ENCODE data around the gene TNFAIP8. TPM values are rescaled to one million over a fixed set of nuclear protein-coding genes. Genes with fewer than 3 reads are reported as not detected.

TNFAIP8 gene
- total and polyA plus RNA-seq, 7 experiments from 2014 or later: 102 to 285 (median 156) TPM

- H3K27ac ChIP-seq (ENCODE audit: low read depth, low read length): peak overlapping the region; percentile 78
- POLR2A ChIA-PET: interaction anchor here (0.6 to 5.4 kb wide), 28 partner anchors 8 to 342 kb away, joined by 3 to 35 read pairs (median 5); partner anchors contain the start of gene DMXL1
- peaks cover 65 to 96% (median 89%) of the 10 kb centered on the region in 7 donors for H3K4me1 Mint-ChIP-seq
These were observed 26.2 kb upstream of the TNFAIP8 start for GRCh38 chr5:119329666-119330065.

DNA sequence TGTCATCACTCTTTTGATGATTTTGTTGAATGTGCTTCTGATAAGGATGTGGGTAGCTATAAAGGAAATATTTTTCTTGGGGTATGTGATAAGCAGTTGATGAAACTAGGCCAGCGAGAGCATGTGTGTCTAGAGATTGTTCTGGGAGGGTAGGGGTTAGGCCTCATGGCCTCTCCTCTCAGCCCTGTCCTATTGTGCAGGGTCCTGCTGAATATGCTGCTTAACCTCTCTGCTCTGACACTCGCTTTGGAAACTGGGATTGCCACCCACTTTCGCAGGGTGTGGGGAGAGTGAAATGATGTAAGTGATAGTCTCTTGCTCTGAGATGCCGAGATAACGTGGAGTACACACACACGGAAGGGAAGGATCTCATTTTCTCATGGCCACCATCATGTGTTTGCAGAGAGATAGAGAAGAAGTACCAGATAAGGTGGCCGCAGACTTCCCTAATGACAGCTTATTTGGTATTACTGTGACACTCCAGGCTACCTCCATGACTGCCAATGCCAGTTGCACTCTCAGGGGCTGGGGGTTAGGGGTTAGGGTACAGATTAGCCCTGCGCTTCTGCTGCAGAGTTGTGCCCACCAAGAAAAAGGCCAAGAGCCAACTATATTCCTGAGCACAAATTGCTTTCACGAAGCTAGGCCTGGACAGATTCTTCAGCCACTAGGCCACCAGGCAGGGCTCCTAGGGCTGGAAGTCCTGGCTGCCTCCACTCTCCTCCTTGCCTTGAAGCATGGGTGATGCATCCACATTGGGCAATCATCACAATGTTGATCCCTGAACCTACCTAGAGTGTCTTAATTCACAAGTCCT lies 25.2 kb upstream of the TNFAIP8 start:
- intact Hi-C loops (cut with micrococcal nuclease): loop anchor here (1.0 to 5.0 kb wide), 9 partner anchors 8 to 343 kb away; partner anchors contain the start of gene DTWD2 (in 1 of the 2)
- ChIA-PET POLR2A (interaction anchor here (0.7 to 5.4 kb wide), 27 partner anchors 8 to 343 kb away, joined by 3 to 35 read pairs (median 5); partner anchors contain the start of gene DMXL1), CTCF (interaction anchor here (0.7 to 1.9 kb wide), 8 partner anchors 10 to 81 kb away, joined by 3 to 6 read pairs (median 4); no protein-coding TSS in a partner anchor)
- peaks cover 0 to 3% (median 0%) of the 10 kb centered on the region in 11 donors for H3K9me3 Mint-ChIP-seq
- Histone ChIP-seq H3K9me3 (ENCODE audit: control insufficient read depth in 2 of 3, low read length in 3 of 3) (no peaks in the 10 kb centered on the region), H3K27ac (ENCODE audit: low read depth, low read length) (peak overlapping the region; percentile 78), H3K36me3 (ENCODE audit: control insufficient read depth in 2 of 3, insufficient read depth in 3 of 3, low read length in 3 of 3) (no peaks in the 10 kb centered on the region), H3K27me3 (ENCODE audit: control insufficient read depth in 2 of 2, insufficient read depth in 2 of 2, low read length in 2 of 2) (no peaks in the 10 kb centered on the region), H3K4me1 (ENCODE audit: control insufficient read depth in 2 of 2, insufficient read depth in 2 of 2, low read length in 2 of 2) (peaks cover 71 to 95% of the 10 kb centered on the region in 2 donors), H3K4me3 (ENCODE audit: low read length) (peak overlapping the region; percentile 8)
- H3K27ac Mint-ChIP-seq: peak overlapping the region; percentile 84 to 99 (median 95)
- peak overlapping the region; percentile 60 to 99 (median 84) for H3K4me3 Mint-ChIP-seq
- DNase-seq: peak in 8 of 9 donors; percentile 27 to 80 (median 74)
- H3K4me1 Mint-ChIP-seq: peaks cover 70 to 97% (median 88%) of the 10 kb centered on the region in 7 donors
- no peaks in the 10 kb centered on the region for H3K27me3 Mint-ChIP-seq
- ATAC-seq: peak; percentile 84
- H3K36me3 Mint-ChIP-seq: peaks cover 0 to 44% (median 0%) of the 10 kb centered on the region in 5 donors

More at GRCh38 chr5:119329666-119330065, 26.2 kb upstream of the TNFAIP8 start:
- Mint-ChIP-seq H3K27ac (peak overlapping the region; percentile 84 to 99 (median 95)), H3K9me3 (peaks cover 0 to 3% (median 0%) of the 10 kb centered on the region in 11 donors), H3K27me3 (no peaks in the 10 kb centered on the region), H3K4me3 (peak overlapping the region in 9 of 10 donors; percentile 76 to 99 (median 84)), H3K36me3 (peaks cover 0 to 37% (median 0%) of the 10 kb centered on the region in 5 donors)
- H3K4me1 ChIP-seq (ENCODE audit: control insufficient read depth in 2 of 2, insufficient read depth in 2 of 2, low read length in 2 of 2): peaks cover 72 to 86% of the 10 kb centered on the region in 2 donors
- CTCF ChIA-PET: interaction anchor here (0.7 to 1.9 kb wide), 6 partner anchors 11 to 55 kb away, joined by 3 to 6 read pairs (median 3); no protein-coding TSS in a partner anchor
- no peaks in the 10 kb centered on the region for H3K36me3 ChIP-seq (ENCODE audit: control insufficient read depth in 2 of 3, insufficient read depth in 3 of 3, low read length in 3 of 3)
- ATAC-seq: no peak
- DNase-seq: no peak
- H3K27me3 ChIP-seq (ENCODE audit: control insufficient read depth in 2 of 2, insufficient read depth in 2 of 2, low read length in 2 of 2): no peaks in the 10 kb centered on the region
- peak overlapping the region; percentile 40 for H3K4me3 ChIP-seq (ENCODE audit: low read length)
- intact Hi-C loops (cut with micrococcal nuclease): loop anchor here (1.0 to 5.0 kb wide), 9 partner anchors 7 to 342 kb away; partner anchors contain the start of gene DTWD2 (in 1 of the 2)
- no peaks in the 10 kb centered on the region for H3K9me3 ChIP-seq (ENCODE audit: control insufficient read depth in 2 of 3, low read length in 3 of 3)

DNA sequence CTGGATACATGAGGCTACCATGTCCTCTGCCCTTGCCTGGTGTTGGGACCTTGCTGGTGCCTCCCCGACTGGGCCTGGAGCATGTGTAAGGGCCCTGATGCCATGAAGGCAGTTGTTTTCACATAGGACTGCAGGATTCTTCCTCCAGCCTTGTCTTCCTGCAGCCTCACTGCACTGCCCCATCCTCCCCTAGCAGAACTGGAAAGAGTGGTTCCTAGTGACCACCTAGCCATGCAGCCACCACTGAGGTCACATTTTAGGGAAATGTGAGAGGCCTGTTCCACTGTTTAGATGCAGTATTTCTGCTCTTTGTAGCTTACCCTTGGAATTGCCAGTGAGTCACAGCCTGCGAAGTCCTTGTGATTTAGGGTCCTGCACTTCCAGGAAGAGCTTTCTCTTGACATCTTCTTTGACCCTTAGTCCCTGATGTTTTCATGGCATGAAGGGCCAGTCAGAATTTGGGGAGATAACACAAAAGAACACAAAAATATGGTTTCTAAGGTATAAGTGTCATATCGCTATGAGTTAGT lies 24.2 kb upstream of the TNFAIP8 start:
- H3K4me1 Mint-ChIP-seq: peaks cover 68 to 97% (median 87%) of the 10 kb centered on the region in 7 donors
- Histone ChIP-seq H3K27me3 (ENCODE audit: control insufficient read depth in 2 of 2, insufficient read depth in 2 of 2, low read length in 2 of 2) (no peaks in the 10 kb centered on the region), H3K27ac (ENCODE audit: low read depth, low read length) (peak overlapping the region; percentile 78), H3K36me3 (ENCODE audit: control insufficient read depth in 2 of 3, insufficient read depth in 3 of 3, low read length in 3 of 3) (no peaks in the 10 kb centered on the region), H3K4me1 (ENCODE audit: control insufficient read depth in 2 of 2, insufficient read depth in 2 of 2, low read length in 2 of 2) (peaks cover 70 to 94% of the 10 kb centered on the region in 2 donors), H3K4me3 (ENCODE audit: low read length) (peak overlapping the region; percentile 5), H3K9me3 (ENCODE audit: control insufficient read depth in 2 of 3, low read length in 3 of 3) (no peaks in the 10 kb centered on the region)
- H3K36me3 Mint-ChIP-seq: peaks cover 0 to 47% (median 0%) of the 10 kb centered on the region in 5 donors
- no peak for ATAC-seq
- ChIA-PET POLR2A (interaction anchor here (0.9 to 5.9 kb wide), 7 partner anchors 9 to 60 kb away, joined by 3 to 58 read pairs (median 7); no protein-coding TSS in a partner anchor), CTCF (interaction anchor here (1.3 to 1.5 kb wide), 3 partner anchors 17 to 343 kb away, joined by 3 to 5 read pairs (median 3); partner anchors contain the start of gene DTWD2)
- no peak for DNase-seq
- peak overlapping the region; percentile 30 to 99 (median 84) for H3K4me3 Mint-ChIP-seq
- intact Hi-C loops (cut with micrococcal nuclease): loop anchor here (2.0 to 5.0 kb wide), 6 partner anchors 17 to 344 kb away; partner anchors contain the start of gene DTWD2 (in 1 of the 2)
- H3K9me3 Mint-ChIP-seq: peaks cover 0 to 3% (median 0%) of the 10 kb centered on the region in 11 donors
- peak overlapping the region; percentile 84 to 99 (median 95) for H3K27ac Mint-ChIP-seq
- H3K27me3 Mint-ChIP-seq: no peaks in the 10 kb centered on the region

DNA sequence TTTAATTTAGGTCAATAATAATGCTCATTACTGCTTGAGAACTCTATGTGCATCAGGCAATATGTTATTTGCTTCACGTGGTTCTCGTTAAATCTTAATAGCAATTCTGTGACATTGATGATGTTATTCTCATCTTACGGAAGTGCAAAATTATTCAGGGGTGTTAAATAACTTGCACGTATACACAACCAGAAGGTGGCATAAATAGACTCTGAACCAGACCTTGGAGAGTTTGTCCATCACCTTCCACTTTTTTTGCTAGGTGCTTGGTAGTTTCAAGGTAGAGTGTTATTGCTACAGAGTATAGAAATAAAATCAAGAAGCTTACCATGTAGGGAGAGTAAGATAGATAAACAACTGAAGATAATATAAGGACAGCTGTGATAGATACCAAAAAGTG lies 23.6 kb upstream of the TNFAIP8 start:
- Histone ChIP-seq H3K4me1 (ENCODE audit: control insufficient read depth in 2 of 2, insufficient read depth in 2 of 2, low read length in 2 of 2) (peaks cover 70 to 94% of the 10 kb centered on the region in 2 donors), H3K36me3 (ENCODE audit: control insufficient read depth in 2 of 3, insufficient read depth in 3 of 3, low read length in 3 of 3) (no peaks in the 10 kb centered on the region), H3K9me3 (ENCODE audit: control insufficient read depth in 2 of 3, low read length in 3 of 3) (no peaks in the 10 kb centered on the region), H3K4me3 (ENCODE audit: low read length) (peak overlapping the region; percentile 46), H3K27ac (ENCODE audit: low read depth, low read length) (peak overlapping the region; percentile 78), H3K27me3 (ENCODE audit: control insufficient read depth in 2 of 2, insufficient read depth in 2 of 2, low read length in 2 of 2) (no peaks in the 10 kb centered on the region)
- ChIA-PET CTCF (interaction anchor here (0.6 to 7.6 kb wide), 6 partner anchors 10 to 344 kb away, joined by 3 to 47 read pairs (median 4); partner anchors contain the start of gene DTWD2), POLR2A (interaction anchor here (0.9 to 5.9 kb wide), 7 partner anchors 9 to 60 kb away, joined by 3 to 58 read pairs (median 7); no protein-coding TSS in a partner anchor)
- ATAC-seq: no peak
- DNase-seq: no peak
- Mint-ChIP-seq H3K4me1 (peaks cover 69 to 97% (median 87%) of the 10 kb centered on the region in 7 donors), H3K4me3 (peak overlapping the region; percentile 82 to 99 (median 90)), H3K27me3 (no peaks in the 10 kb centered on the region), H3K36me3 (peaks cover 0 to 52% (median 0%) of the 10 kb centered on the region in 5 donors), H3K27ac (peak overlapping the region; percentile 84 to 99 (median 95)), H3K9me3 (peaks cover 0 to 3% (median 0%) of the 10 kb centered on the region in 11 donors)
- intact Hi-C loops (cut with micrococcal nuclease): loop anchor here (2.0 to 5.0 kb wide), 5 partner anchors 35 to 345 kb away; partner anchors contain the start of gene DTWD2 (in 1 of the 2)

DNA sequence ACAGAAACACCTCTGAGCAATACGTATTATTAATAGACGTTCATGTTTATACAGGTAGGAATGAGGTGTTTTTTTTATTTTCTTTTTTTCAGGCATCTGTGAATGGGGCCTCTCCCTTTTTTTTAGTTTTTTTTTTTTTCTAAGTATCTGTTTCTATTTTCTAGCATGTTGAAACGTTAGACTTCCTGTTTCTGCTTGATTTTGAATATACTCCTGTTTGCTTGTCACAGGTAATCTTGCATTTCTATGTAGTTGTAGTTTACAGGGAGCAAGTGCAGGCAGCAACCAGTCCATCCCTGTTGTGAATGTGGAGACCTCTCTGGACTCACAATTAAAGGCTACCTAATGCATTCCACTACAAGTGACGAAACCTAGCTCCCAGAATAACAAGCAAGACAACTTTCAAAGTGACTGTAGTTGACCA lies 22.8 kb upstream of the TNFAIP8 start:
- Histone ChIP-seq H3K9me3 (ENCODE audit: control insufficient read depth in 2 of 3, low read length in 3 of 3) (no peaks in the 10 kb centered on the region), H3K4me3 (ENCODE audit: low read length) (peak overlapping the region; percentile 46), H3K27me3 (ENCODE audit: control insufficient read depth in 2 of 2, insufficient read depth in 2 of 2, low read length in 2 of 2) (no peaks in the 10 kb centered on the region), H3K36me3 (ENCODE audit: control insufficient read depth in 2 of 3, insufficient read depth in 3 of 3, low read length in 3 of 3) (no peaks in the 10 kb centered on the region), H3K27ac (ENCODE audit: low read depth, low read length) (peak overlapping the region; percentile 78), H3K4me1 (ENCODE audit: control insufficient read depth in 2 of 2, insufficient read depth in 2 of 2, low read length in 2 of 2) (peaks cover 72 to 94% of the 10 kb centered on the region in 2 donors)
- intact Hi-C loops (cut with micrococcal nuclease): loop anchor here (1.0 to 5.0 kb wide), 10 partner anchors 8 to 346 kb away; partner anchors contain the start of gene DTWD2 (in 1 of the 2)
- Mint-ChIP-seq H3K27me3 (no peaks in the 10 kb centered on the region), H3K4me3 (peak overlapping the region; percentile 82 to 99 (median 90)), H3K36me3 (peaks cover 0 to 54% (median 0%) of the 10 kb centered on the region in 5 donors), H3K9me3 (peaks cover 0 to 3% (median 0%) of the 10 kb centered on the region in 11 donors), H3K4me1 (peaks cover 77 to 97% (median 89%) of the 10 kb centered on the region in 7 donors), H3K27ac (peak overlapping the region; percentile 84 to 99 (median 95))
- POLR2A ChIA-PET: interaction anchor here (1.0 to 5.9 kb wide), 7 partner anchors 10 to 65 kb away, joined by 3 to 58 read pairs (median 7); no protein-coding TSS in a partner anchor
- CTCF ChIA-PET: interaction anchor here (0.6 to 7.6 kb wide), 4 partner anchors 9 to 345 kb away, joined by 3 to 47 read pairs (median 4); partner anchors contain the start of gene DTWD2
- ATAC-seq: no peak
- DNase-seq: peak in 2 of 9 donors; percentile 37 to 41

Data from naive thymus-derived CD4-positive, alpha-beta T cell (primary cell).